AG10803 (cell line): ENCODE measurements around the gene ATF4.
A peak's percentile ranks its signal among the peaks of the same experiment; 100 is the strongest.

Experiments
- DNase-seq: peaks from one replicate; pipeline ENCODE4 v3.0.0; 2010; ENCODE audit warnings: low read depth
- H3K4me3 ChIP-seq: 2 replicates; pipeline ENCODE4 v1.5.1; 2011; ENCODE audit warnings: mild to moderate bottlenecking, low read length, control low read depth
- CTCF ChIP-seq: conservative IDR thresholded peaks from 2 replicates; pipeline ENCODE4 v1.5.1; 2011; ENCODE audit warnings: mild to moderate bottlenecking, low read length, control low read depth, inconsistent platforms

The ATF4 gene

GRCh38 chr22:39513791-39514190, 6.6 kb upstream of the ATF4 start:
- no peak for TF ChIP-seq CTCF
- no peak for DNase-seq
- H3K4me3 ChIP-seq, result no peak overlapping the region

- H3K4me3 ChIP-seq, result no peak overlapping the region
- peak; percentile 40 for DNase-seq
- peak; percentile 85 for TF ChIP-seq CTCF
These were observed 5.9 kb upstream of the ATF4 start for GRCh38 chr22:39514373-39514973.

- no peak overlapping the region for H3K4me3 ChIP-seq
- no peak for TF ChIP-seq CTCF
- DNase-seq, result no peak
These were observed 4.9 kb upstream of the ATF4 start for GRCh38 chr22:39515266-39516050.

GRCh38 chr22:39517470-39517869, 2.9 kb upstream of the ATF4 start:
- H3K4me3 ChIP-seq, result no peak overlapping the region
- no peak for TF ChIP-seq CTCF
- DNase-seq, result no peak

GRCh38 chr22:39518144-39518786, 2.1 kb upstream of the ATF4 start:
- TF ChIP-seq CTCF, result no peak

GRCh38 chr22:39518996-39519680, 1.2 kb upstream of the ATF4 start:
- peak overlapping the region; percentile 94 for H3K4me3 ChIP-seq
- DNase-seq, result no peak
- TF ChIP-seq CTCF, result no peak

More at GRCh38 chr22:39518144-39518786, 2.1 kb upstream of the ATF4 start:
- DNase-seq, result no peak
- H3K4me3 ChIP-seq, result no peak overlapping the region; the same call in 1 of the 2 replicates
